GM12878 (cell line): Measurements from ENCODE around the gene MGMT. TPM values are rescaled to one million over a fixed set of nuclear protein-coding genes. Genes with fewer than 3 reads are reported as not detected.

ENCODE experiments used
- ATAC-seq: fragments of 200-7000 bp; cut with Tn5 transposase; 3 replicates; pipeline ENCODE4 v1.9.1; 2020; ENCODE audit warnings: mild to moderate bottlenecking, moderate library complexity
- BruUV-seq: library from RNA; stranded (reverse); fragments of 400-500 nt; replicated peaks from 2 replicates; lab custom pipeline; 2021; lab: Mats Ljungman, UMichigan
- CTCF ChIA-PET: fragments of 300-600 bp; sonication (Branson Sonifier 250); formaldehyde crosslinking; extraction: SDS; loops from one replicate; lab custom pipeline; 2021; ENCODE audit warnings: inconsistent platforms; lab: Yijun Ruan, JAX
- POLR2A ChIA-PET: fragments of 350-600 bp; formaldehyde crosslinking; extraction: SDS; loops from one replicate; lab custom pipeline; 2021; ENCODE audit warnings: inconsistent platforms; lab: Charles Lee
- RAD21 ChIA-PET: fragments of 300-600 bp; sonication (Branson Sonifier 250); formaldehyde crosslinking; loops from one replicate; lab custom pipeline; 2023; ENCODE audit warnings: antibody characterized with exemption; ENCODE audit not compliant: unreplicated experiment; lab: Charles Lee
- SMC1A ChIA-PET: fragments of 300-600 bp; sonication (Branson Sonifier 250); formaldehyde crosslinking; loops from one replicate; lab custom pipeline; 2023; ENCODE audit not compliant: unreplicated experiment, uncharacterized antibody; lab: Charles Lee
- DNase-seq: peaks from one replicate; pipeline ENCODE4 v3.0.0-alpha.2; 2011; ENCODE audit warnings: low read depth, low spot score
- FAIRE-seq: peaks from 3 replicates; lab custom pipeline; 2011; peaks lifted over from hg19 to GRCh38; lab: Jason Lieb, UNC
- H2AFZ ChIP-seq: 2 replicates; pipeline ENCODE4 v1.6.0; 2011; ENCODE audit warnings: low read depth, low read length, control low read depth; ENCODE audit not compliant: control insufficient read depth
- H3K27ac ChIP-seq: 2 replicates; pipeline ENCODE4 v1.5.1; 2011; ENCODE audit warnings: control low read depth; ENCODE audit not compliant: control insufficient read depth, insufficient read depth
- H3K27me3 ChIP-seq, 2 experiments: replicated peaks in 1 of 2; 2 replicates each; pipeline versions ENCODE4 v1.6.0 to v1.6.1; 2011; ENCODE audit warnings: low read length in 1 of 2; ENCODE audit not compliant: control insufficient read depth in 2 of 2, insufficient read depth in 2 of 2
- H3K36me3 ChIP-seq, 2 experiments: 2 replicates each; pipeline ENCODE4 v1.5.1; 2011; ENCODE audit warnings: low read length in 1 of 2; ENCODE audit not compliant: control insufficient read depth in 2 of 2, insufficient read depth in 2 of 2
- H3K4me1 ChIP-seq: 2 replicates; pipeline ENCODE4 v1.6.1; 2011; ENCODE audit warnings: mild to moderate bottlenecking, low read length, moderate library complexity, mixed read lengths; ENCODE audit not compliant: control insufficient read depth, insufficient read depth
- H3K4me2 ChIP-seq: 2 replicates; pipeline ENCODE4 v1.6.0; 2011; ENCODE audit warnings: control low read depth; ENCODE audit not compliant: control insufficient read depth, insufficient read depth
- H3K4me3 ChIP-seq: fragments of 200-600 bp; sonication (generic); 2 replicates; pipeline ENCODE4 v1.5.1; 2016
- H3K79me2 ChIP-seq: 2 replicates; pipeline ENCODE4 v1.6.0; 2011; ENCODE audit warnings: low read length; ENCODE audit not compliant: control insufficient read depth, insufficient read depth
- H3K9ac ChIP-seq: 2 replicates; pipeline ENCODE4 v1.8.0; 2011; ENCODE audit warnings: low read length, control low read depth, mixed read lengths; ENCODE audit not compliant: control insufficient read depth, insufficient read depth
- H3K9me3 ChIP-seq: replicated peaks from 3 replicates; pipeline ENCODE4 v1.5.1; 2011; ENCODE audit warnings: mild to moderate bottlenecking, low read length; ENCODE audit not compliant: control insufficient read depth, insufficient read depth
- H4K20me1 ChIP-seq: 2 replicates; pipeline ENCODE4 v1.6.0; 2011; ENCODE audit not compliant: control insufficient read depth, insufficient read depth
- BHLHE40 ChIP-seq, 2 experiments: fragments of 450-650 bp in 1 of 2; IDR thresholded peaks; 2 replicates each; pipeline ENCODE4 v1.6.1; 2011 to 2017; ENCODE audit warnings: low read depth in 2 of 2, borderline replicate concordance in 1 of 2, improper control_type of control experiment in 1 of 2, low read length in 1 of 2, mild to moderate bottlenecking in 1 of 2
- CREB1 ChIP-seq: IDR thresholded peaks from 2 replicates; pipeline ENCODE4 v1.6.1; 2012; ENCODE audit warnings: low read depth, mild to moderate bottlenecking, inconsistent platforms
- NR2C1 ChIP-seq: fragments of 450-650 bp; IDR thresholded peaks from 2 replicates; pipeline ENCODE4 v1.6.1; 2017; ENCODE audit warnings: antibody characterized with exemption, mild to moderate bottlenecking, moderate library complexity
- POLR2A ChIP-seq: IDR thresholded peaks from 2 replicates; pipeline ENCODE4 v1.6.1; 2011; ENCODE audit warnings: low read depth, mild to moderate bottlenecking, low read length
- RBBP5 ChIP-seq: fragments of 200-600 bp; sonication (generic); conservative IDR thresholded peaks from 2 replicates; pipeline ENCODE4 v1.6.1; 2016
- WGBS: methylation state at CpG from one replicate; pipeline ENCODE4 v1.1.6; 2016; ENCODE audit warnings: low lambda C conversion rate; ENCODE audit not compliant: insufficient replicate concordance, insufficient coverage; ENCODE audit errors: missing lambda C conversion rate; 5-methylcytosine and 5-hydroxymethylcytosine counted together
- in situ Hi-C: fragments of 300-500 bp; cut with MboI; formaldehyde crosslinking; loops from 9 replicates; pipeline ENCODE4 v1.14.3; 2018; ENCODE audit warnings: mixed read lengths
- intact Hi-C: fragments of 100-400 bp; cut with micrococcal nuclease; formaldehyde crosslinking; loops from one replicate; pipeline ENCODE4 v1.14.2; 2022; ENCODE audit not compliant: unreplicated experiment
- polyA plus RNA-seq, 11 experiments: library from polyadenylated mRNA; depleted of rRNA in 4 of 11; unstranded in 6 of 11; stranded (reverse) in 5 of 11; fragments of >200 nt; fragmentation: Nextera tagmentation in 4 of 11; fragmentation: Illumina TruSeq in 1 of 11; extraction: Ambion mirVana in 4 of 11; extraction: Trizol in 1 of 11; gene quantifications; 1 replicate in 1 of 11; 2 replicates in 10 of 11; pipeline versions ENCODE4 v1.2.1 to v1.2.3, GENCODE V29; 2011 to 2016; ENCODE audit warnings: inconsistent platforms in 2 of 11, missing spikeins in 2 of 11, low read depth in 1 of 11
- total RNA-seq, 4 experiments: library from RNA; depleted of rRNA in 3 of 4; stranded (reverse); fragments of >200 nt in 3 of 4; fragmentation: Illumina TruSeq in 1 of 4; extraction: Trizol in 1 of 4; gene quantifications; 2 replicates each; pipeline versions ENCODE4 v1.2.1 to v1.2.3, GENCODE V29; 2013 to 2021
- TF ChIP-seq, protein P1 (sequence below): fragments of 450-650 bp; formaldehyde crosslinking; IDR thresholded peaks from 2 replicates; pipeline ENCODE4 v1.4.0; 2022; ENCODE audit warnings: mild to moderate bottlenecking, moderate library complexity
- TF ChIP-seq, protein P2 (sequence below): IDR thresholded peaks from 2 replicates; pipeline ENCODE4 v1.6.1; 2011; ENCODE audit warnings: borderline replicate concordance, low read depth, mild to moderate bottlenecking, moderate library complexity, mixed read lengths, low read length; ENCODE audit not compliant: insufficient read depth; ENCODE audit errors: extremely low read length
- TF ChIP-seq, protein P3 (sequence below): fragments of 450-650 bp; IDR thresholded peaks from 2 replicates; pipeline ENCODE4 v1.6.1; 2017; ENCODE audit warnings: mild to moderate bottlenecking, low read depth, inconsistent platforms; ENCODE audit not compliant: poor library complexity, severe bottlenecking
- TF ChIP-seq, protein P4 (sequence below): IDR thresholded peaks from 2 replicates; pipeline ENCODE4 v1.6.1; 2012; ENCODE audit warnings: improper control_type of control experiment, low read depth, low read length; ENCODE audit not compliant: insufficient replicate concordance

Gene MGMT
- total and polyA plus RNA-seq, 10 of the 15 experiments (the other 5 are each of a cell fraction or from before 2014, with no cell fraction given), result 0.16 to 24.2 (median 13.3) TPM

DNA sequence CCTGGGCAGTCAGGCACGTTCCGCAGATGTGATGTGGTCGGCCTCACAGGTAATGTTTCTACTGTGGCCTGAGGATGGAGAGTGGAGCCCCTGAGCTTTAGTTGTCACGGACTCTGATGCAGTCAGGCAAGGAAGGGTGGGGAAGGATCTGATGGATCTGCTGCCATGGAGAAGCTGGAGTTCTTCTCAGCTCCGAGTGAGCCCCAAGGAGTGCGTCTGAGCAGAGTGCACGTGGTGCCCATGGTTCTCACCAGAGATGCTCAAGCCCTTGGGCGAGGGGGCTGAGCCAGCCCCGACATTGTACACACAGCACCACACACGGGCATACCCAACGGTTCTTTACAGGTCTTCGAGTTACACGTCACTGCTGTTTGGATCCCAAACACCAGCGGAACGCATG lies 304.5 kb downstream of the MGMT start (continued):
- TF ChIP-seq, protein P1, sequence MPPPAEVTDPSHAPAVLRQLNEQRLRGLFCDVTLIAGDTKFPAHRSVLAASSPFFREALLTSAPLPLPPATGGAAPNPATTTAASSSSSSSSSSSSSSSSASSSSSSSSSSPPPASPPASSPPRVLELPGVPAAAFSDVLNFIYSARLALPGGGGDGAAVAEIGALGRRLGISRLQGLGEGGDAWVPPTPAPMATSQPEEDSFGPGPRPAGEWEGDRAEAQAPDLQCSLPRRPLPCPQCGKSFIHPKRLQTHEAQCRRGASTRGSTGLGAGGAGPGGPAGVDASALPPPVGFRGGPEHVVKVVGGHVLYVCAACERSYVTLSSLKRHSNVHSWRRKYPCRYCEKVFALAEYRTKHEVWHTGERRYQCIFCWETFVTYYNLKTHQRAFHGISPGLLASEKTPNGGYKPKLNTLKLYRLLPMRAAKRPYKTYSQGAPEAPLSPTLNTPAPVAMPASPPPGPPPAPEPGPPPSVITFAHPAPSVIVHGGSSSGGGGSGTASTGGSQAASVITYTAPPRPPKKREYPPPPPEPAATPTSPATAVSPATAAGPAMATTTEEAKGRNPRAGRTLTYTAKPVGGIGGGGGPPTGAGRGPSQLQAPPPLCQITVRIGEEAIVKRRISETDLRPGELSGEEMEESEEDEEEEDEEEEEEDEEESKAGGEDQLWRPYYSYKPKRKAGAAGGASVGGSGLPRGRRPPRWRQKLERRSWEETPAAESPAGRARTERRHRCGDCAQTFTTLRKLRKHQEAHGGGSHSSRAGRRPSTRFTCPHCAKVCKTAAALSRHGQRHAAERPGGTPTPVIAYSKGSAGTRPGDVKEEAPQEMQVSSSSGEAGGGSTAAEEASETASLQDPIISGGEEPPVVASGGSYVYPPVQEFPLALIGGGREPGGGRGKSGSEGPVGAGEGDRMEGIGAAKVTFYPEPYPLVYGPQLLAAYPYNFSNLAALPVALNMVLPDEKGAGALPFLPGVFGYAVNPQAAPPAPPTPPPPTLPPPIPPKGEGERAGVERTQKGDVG (CRISPR knock-in tag), result no peak
- TF ChIP-seq CREB1 (no peak), NR2C1 (no peak)
- TF ChIP-seq, all 136 proteins: peak for 0

DNA sequence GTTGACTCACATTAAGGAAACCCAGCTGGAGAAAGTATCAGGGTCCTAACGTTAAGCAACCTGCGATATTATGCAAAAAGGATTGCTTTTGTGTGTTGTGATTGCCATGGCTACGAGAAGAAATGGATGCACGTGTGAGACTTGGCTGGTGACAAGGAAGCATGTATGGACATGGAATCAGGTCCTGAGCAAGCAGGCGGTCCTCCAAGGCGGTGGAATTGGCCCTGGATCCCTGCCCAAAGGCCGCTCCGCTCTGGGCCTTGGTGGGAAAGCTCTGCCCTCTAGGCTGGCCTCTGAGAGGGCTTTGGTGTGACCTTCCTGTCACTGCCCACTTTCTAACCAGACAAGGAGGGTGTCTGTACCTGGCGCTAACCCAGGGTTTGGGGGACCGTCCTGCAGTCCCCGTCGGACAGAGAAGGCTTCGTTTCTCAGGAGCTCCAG lies 305.0 kb downstream of the MGMT start:
- ATAC-seq, result no peak
- Histone ChIP-seq H3K79me2 (no peaks in the 10 kb centered on the region), H3K36me3 (no peaks in the 10 kb centered on the region; a peak in 1 of 4 replicates), H3K9me3 (no peaks in the 10 kb centered on the region), H4K20me1 (no peaks in the 10 kb centered on the region), H3K27me3 (no peaks in the 10 kb centered on the region), H3K9ac (no peak overlapping the region), H3K4me2 (no peak overlapping the region), H3K4me1 (no peaks in the 10 kb centered on the region), H2AFZ (no peak overlapping the region), H3K4me3 (no peak overlapping the region), H3K27ac (no peak overlapping the region)
- ChIA-PET RAD21 (no interaction called here), POLR2A (no interaction called here), CTCF (no interaction called here), SMC1A (no interaction called here)
- in situ Hi-C loops (no loop called here), intact Hi-C loops (no loop called here)
- 89% methylated on average over 13 of the region's 13 CpGs for WGBS
- FAIRE-seq, result no peak
- TF ChIP-seq, protein P2, sequence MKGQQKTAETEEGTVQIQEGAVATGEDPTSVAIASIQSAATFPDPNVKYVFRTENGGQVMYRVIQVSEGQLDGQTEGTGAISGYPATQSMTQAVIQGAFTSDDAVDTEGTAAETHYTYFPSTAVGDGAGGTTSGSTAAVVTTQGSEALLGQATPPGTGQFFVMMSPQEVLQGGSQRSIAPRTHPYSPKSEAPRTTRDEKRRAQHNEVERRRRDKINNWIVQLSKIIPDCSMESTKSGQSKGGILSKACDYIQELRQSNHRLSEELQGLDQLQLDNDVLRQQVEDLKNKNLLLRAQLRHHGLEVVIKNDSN, result no peak
- TF ChIP-seq, protein P3, sequence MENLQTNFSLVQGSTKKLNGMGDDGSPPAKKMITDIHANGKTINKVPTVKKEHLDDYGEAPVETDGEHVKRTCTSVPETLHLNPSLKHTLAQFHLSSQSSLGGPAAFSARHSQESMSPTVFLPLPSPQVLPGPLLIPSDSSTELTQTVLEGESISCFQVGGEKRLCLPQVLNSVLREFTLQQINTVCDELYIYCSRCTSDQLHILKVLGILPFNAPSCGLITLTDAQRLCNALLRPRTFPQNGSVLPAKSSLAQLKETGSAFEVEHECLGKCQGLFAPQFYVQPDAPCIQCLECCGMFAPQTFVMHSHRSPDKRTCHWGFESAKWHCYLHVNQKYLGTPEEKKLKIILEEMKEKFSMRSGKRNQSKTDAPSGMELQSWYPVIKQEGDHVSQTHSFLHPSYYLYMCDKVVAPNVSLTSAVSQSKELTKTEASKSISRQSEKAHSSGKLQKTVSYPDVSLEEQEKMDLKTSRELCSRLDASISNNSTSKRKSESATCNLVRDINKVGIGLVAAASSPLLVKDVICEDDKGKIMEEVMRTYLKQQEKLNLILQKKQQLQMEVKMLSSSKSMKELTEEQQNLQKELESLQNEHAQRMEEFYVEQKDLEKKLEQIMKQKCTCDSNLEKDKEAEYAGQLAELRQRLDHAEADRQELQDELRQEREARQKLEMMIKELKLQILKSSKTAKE, result no peak
- TF ChIP-seq RBBP5 (no peak), BHLHE40 (IDR thresholded peaks at IDR 0.05; ENCODE audit: borderline replicate concordance in 1 of 2, low read depth in 2 of 2, low read length in 1 of 2) (no peak), POLR2A (no peak)
- TF ChIP-seq, protein P4, sequence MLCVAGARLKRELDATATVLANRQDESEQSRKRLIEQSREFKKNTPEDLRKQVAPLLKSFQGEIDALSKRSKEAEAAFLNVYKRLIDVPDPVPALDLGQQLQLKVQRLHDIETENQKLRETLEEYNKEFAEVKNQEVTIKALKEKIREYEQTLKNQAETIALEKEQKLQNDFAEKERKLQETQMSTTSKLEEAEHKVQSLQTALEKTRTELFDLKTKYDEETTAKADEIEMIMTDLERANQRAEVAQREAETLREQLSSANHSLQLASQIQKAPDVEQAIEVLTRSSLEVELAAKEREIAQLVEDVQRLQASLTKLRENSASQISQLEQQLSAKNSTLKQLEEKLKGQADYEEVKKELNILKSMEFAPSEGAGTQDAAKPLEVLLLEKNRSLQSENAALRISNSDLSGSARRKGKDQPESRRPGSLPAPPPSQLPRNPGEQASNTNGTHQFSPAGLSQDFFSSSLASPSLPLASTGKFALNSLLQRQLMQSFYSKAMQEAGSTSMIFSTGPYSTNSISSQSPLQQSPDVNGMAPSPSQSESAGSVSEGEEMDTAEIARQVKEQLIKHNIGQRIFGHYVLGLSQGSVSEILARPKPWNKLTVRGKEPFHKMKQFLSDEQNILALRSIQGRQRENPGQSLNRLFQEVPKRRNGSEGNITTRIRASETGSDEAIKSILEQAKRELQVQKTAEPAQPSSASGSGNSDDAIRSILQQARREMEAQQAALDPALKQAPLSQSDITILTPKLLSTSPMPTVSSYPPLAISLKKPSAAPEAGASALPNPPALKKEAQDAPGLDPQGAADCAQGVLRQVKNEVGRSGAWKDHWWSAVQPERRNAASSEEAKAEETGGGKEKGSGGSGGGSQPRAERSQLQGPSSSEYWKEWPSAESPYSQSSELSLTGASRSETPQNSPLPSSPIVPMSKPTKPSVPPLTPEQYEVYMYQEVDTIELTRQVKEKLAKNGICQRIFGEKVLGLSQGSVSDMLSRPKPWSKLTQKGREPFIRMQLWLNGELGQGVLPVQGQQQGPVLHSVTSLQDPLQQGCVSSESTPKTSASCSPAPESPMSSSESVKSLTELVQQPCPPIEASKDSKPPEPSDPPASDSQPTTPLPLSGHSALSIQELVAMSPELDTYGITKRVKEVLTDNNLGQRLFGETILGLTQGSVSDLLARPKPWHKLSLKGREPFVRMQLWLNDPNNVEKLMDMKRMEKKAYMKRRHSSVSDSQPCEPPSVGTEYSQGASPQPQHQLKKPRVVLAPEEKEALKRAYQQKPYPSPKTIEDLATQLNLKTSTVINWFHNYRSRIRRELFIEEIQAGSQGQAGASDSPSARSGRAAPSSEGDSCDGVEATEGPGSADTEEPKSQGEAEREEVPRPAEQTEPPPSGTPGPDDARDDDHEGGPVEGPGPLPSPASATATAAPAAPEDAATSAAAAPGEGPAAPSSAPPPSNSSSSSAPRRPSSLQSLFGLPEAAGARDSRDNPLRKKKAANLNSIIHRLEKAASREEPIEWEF, result no peak
- no peak for DNase-seq
- BruUV-seq, result no TSS peak
